Activated CD4-positive, alpha-beta T cell treated with anti-CD3 and anti-CD28 coated beads for 48 hours (primary cell): Measurements from ENCODE around the gene LAMB4.

Experiments
- DNase-seq: peaks from one replicate; pipeline ENCODE4 v3.0.0-alpha.2; 2020

Gene LAMB4

GRCh38 chr7:108009873-108010272, 120.3 kb downstream of the LAMB4 start:
- DNase-seq = no peak

DNA sequence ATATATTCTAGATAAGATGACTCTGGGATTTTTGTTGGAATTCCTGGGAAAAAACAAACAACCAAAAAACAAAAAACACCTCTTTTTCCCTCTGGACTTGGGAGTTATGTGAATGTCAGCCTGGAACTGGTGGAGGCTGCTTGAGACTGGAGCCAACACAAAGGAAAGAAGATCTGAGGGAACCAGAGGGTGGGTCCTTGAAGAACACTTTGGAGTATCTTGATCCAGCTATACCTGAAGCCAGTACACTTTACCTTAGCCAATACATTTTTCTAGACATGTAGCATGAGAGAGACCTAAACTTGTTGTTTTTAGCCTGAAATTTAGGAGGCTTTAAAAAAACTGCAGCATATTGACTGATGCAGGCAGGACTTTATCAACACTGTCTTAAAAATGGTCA, 121.3 kb downstream of the LAMB4 start:
- no peak for DNase-seq

- no peak for DNase-seq
Observed at GRCh38 chr7:108008240-108008639, 121.9 kb downstream of the LAMB4 start.

DNA sequence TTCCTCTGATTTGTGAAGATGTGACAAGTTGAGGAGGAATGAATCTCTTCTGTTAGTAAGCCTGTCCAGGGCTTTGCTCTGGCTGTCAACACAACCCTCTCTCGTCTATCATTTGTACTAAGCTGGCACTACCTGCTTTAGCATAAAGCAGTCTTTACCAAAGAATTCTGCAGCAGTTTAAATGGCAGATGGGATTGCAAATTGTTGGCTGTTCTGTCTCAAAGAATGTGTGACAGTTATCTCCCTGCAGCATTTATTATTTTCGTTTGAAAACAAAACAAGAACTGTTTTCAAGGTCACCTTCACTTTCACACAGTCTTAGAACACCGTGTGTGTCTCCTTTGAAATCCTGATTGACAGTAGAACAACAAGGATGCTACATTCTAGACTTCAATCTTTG, 122.4 kb downstream of the LAMB4 start:
- no peak for DNase-seq

DNA sequence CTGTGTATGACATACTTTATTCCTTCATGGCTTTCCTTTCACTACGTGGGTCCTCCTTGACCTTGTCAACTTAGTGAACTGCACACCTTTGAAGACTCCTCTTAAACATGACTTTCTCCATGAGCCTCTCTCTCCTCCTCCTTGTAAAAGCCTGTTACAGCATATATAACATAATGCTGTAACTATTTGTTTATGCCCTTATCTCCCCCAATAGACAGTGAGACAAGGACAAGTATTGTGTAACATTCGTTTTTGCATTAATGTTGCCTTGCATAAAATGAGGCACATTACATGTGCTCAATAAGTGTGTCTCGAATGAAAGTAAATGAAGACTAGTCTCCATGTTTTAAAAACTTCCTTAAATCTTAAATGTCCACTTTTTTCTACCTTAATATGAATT, 122.9 kb downstream of the LAMB4 start:
- DNase-seq = no peak

GRCh38 chr7:108004220-108005142, 125.7 kb downstream of the LAMB4 start:
- no peak for DNase-seq

DNA sequence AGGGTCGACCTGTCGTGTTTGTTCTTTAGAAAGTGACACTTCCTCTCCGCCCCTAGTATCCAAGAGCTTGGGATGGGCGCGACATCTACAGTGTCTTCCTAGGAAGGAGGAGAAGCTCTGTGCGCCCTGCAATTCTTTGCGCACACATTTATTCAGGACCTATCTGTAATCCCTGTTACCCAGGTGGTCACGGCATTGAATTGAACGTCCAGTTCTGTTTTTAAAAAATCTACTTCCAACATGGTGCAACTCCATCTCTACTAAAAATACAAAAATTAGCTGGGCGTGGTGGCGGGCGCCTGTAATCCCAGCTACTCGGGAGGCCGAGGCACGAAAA, 126.6 kb downstream of the LAMB4 start:
- DNase-seq = no peak

- DNase-seq = peak; percentile 34
Observed at GRCh38 chr7:108002726-108003598, 127.2 kb downstream of the LAMB4 start, which contains the start of gene LAMB1. Gene LAMB1 (minus strand): TSS chr7:108003161. CDS start chr7:108002885, 276 bp downstream.

DNA sequence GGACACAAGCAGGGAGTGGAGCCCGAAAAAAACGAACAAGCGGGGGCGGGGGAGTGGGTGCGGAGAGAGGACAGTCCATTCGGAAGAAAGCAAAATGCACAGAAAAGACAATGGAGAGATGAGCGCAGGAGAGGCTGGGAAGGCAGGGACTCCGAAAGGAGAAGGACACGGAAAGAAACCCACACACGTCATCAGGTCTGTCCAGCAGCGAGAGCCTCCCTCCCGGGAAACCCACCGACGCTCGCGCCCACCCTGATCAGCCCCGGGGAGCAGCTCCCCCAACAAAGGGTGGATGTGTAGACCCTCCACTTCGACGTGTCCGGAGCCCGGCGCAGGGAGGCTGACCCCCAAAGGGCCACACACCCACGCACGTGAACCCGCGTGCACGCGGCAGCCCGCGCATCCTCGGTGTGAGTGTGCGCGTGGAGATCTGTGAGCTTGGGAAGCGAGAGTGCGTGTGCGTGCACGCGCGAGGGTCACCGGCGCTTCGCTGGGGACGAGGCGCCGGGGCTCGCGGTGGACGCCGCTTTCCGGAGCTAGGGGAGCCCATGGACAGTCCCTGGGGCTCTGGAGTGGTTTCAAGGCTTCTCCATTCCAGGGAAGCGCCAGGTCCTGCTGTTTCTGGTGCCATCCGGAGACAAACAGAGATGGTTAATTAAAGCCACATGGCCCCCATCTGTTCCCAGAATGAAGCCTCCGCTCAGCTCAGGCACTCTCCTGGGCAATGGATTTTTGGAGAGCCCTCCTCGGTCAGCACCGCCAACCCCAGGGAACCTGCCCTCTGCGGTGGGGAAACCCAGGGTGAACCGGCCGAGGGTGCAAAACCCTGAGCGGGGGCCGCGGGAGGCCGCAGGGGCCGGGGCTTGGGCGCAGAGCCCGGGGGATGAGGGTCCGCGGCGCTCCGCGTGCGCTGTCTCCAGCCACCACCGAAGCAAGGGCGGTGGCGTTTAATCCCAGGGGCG, 128.1 kb downstream of the LAMB4 start:
- DNase-seq = no peak

DNA sequence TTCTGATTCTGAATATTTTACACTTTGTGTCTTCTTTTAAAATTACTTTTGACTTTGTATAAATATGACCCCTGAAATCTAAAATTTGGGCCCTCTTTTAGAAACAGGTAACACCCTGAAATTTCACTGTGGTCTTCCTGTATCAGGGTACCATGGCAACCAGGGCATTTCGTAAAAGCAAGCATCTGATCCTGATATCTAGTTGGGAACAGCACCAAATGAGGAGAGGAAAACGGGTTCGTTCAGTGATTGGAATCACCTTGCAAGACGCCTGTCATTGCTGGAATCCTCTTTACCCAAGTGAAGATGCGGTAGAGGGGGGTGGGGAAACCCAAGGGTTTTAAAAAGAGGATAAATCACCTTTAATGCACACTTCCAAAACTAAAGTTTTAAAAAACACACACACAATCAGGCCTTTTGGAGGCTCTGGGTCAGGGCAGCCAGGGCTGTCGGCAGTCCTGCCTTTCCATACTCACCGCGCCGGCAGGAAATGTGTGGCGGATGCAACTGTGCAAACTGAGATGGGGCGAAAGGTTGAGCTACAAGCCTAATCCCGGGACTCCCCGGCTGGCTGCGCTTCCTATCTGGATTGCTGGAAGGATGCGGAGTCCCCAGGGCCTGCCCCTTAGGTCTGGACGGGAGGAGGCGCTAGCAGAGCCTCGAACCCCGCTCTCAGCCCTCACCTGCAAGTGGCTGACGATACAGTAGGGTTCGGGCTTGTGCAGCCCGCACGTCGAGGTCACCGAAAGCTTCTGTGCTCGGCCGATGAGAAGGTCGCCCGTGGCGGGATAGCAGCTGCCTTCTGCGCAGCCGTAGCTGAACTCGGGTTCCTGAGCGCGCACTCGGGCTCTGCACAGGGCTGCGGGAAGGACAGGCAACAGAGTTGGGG, 129.0 kb downstream of the LAMB4 start:
- peak; percentile 10 for DNase-seq

GRCh38 chr7:107999779-108000560, 130.2 kb downstream of the LAMB4 start:
- no peak for DNase-seq

DNA sequence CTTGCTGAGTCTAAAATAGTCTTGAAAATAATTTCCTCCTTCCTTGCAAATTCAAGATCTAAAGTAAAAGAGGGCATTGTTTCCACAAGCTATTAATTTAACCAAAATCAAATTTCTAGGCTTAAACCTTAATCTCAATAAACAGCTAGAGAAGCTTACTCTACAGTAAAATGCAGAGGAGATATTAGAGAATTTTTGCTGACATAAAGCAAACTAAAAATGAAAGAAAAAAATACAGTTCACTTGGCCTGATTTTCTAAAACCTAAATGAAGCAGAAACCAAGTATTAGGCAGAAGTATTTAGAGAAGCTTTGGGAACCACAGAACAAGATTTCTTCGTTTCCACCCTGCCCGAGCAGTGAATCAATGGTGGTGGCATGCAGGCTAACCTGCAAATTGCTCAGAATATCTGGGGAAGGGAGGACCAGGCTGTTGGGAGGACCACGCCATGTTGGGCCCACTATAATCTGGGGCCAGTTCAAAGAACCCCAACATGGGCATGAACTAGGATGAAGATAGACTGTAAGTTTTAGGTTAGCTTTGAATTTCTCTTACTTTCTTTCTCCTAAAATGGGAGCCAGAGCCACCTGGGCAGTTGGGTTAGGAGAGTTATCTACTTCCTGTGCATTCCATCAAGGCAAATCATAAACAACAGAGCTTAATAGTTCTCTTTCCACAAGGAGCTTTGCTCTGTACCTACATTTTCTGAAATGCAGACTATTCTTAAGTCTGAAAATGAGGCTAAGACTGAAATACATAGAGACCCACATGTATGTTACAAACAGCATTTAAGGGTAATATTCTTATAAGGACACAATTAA, 131.3 kb downstream of the LAMB4 start:
- no peak for DNase-seq

GRCh38 chr7:107998150-107998549, 132.0 kb downstream of the LAMB4 start:
- no peak for DNase-seq

DNA sequence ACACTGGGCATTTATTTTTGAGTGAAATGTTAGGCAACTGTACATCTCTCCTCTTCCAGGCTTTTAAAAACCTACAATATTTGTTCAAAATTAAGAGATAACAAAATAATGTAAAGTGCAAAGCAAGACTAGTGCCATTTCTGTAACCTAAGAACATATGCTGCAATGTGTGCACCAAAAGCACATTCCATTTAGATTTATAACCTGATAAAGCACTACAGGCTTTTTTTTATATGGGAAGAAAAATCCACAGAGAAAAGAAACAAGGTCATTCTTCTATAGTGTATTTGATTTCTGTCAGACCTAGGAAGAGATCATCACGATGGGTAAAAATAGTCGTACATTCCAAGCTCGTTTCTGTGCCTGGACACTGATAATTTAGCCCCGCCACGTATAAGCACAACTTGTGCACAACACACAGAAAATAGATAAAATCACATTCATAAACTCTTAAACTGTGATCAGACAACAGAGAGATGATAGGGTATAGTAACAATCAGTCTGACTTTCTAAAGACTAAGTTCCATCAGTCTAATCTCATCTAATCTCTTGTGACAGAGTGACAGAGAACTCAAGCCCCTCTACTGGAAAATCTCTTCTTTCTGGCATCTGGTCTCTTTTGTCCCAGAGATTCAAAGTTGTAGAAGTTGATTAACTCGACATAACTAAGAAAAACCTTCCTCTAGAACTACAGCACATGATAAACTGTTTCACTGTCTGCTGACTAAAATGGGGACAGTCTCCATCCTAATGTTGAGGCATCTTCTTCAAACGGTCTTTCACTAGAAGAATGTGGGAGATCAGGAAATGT, 133.9 kb downstream of the LAMB4 start:
- no peak for DNase-seq

DNA sequence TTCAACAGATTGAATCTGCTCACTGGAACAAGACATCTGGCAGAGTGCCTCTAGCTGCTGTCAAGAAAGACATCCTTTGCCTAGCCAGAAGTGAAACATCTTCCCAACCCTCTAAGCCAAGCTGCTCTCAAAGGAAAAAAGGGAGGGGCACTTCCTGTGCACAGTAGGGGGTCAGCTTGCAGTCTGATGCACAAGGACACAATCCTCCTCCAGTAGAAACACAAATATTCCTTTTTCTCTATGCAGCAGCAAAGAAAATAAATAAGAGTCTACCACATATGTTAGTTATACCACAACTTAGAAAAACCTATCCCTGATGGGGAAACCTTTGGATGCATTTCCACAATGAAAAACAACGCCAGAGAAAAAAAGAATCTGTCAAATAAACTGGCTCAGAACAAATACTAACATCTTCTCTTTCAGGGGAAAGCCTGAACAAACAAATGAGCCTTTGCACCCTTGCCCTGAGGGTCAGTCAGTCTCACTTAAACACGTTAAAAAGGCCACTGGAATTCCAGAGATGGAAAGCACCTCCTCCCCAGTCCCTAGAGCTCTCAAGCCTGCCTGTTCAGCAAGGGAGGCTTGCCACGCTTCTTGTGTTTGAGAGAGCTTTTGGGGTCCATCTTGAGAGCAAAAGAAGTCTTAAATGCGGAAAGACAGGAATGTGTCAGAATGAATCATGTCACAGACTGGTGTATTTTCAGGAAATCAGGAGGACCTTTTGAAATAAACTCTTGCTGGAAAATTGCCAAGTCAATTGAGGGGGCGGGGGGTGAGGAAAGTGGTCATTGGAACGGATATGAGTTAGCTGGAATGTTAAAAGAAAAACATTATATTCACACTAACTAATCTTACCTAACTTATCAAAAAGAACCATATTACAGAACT, 134.7 kb downstream of the LAMB4 start:
- no peak for DNase-seq

DNA sequence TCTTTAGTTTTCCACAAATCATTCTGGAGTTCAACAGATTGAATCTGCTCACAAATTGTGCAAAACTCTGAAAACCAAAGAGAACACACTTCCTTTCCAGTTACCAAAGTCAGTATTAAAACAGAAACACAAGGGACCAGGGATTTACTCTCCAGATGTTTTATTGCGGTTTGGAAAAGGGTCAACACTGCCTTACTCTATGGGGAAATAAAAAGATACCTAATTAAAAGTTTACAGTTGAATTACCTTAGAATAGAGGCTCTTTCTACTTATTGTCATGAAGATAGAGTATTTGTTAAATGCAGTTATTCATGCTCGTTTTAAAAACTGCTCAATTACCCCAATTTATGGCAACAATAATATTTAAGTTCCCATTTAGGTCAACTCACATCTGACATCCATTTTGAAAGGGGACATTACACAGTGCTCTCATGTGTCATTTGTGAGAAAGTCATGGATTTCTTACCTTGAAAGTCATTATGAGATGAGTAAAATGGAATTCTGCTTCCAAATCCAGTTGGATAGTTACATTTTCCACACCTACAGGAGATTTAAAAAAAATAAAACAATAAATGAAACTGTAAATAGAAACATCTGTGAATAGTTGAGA, 135.6 kb downstream of the LAMB4 start:
- no peak for DNase-seq

GRCh38 chr7:107993891-107994291, 136.3 kb downstream of the LAMB4 start:
- no peak for DNase-seq
